HEK293 (cell line): ENCODE data around the gene NMNAT2.
A peak's percentile ranks its signal among the peaks of the same experiment; 100 is the strongest.

Experiments used
- CTCF ChIA-PET: fragments of 350-600 bp; formaldehyde crosslinking; extraction: SDS; loops from one replicate; lab custom pipeline; 2021; ENCODE audit warnings: antibody characterized with exemption; lab: Yijun Ruan, JAX
- POLR2A ChIA-PET: fragments of 300-600 bp; formaldehyde crosslinking; extraction: SDS; loops from one replicate; lab custom pipeline; 2020; ENCODE audit warnings: antibody characterized with exemption, inconsistent platforms; lab: Yijun Ruan, JAX
- H3K27ac ChIP-seq: fragments of 200-500 bp; sonication (Bioruptor generic); 2 replicates; pipeline ENCODE4 v1.5.1; 2014; ENCODE audit warnings: low read depth, low read length, control low read depth, inconsistent platforms; ENCODE audit errors: extremely low read depth
- H3K36me3 ChIP-seq, 2 experiments: fragments of 200-500 bp in 1 of 2; sonication (Bioruptor generic) in 1 of 2; 1 replicate in 1 of 2; 2 replicates in 1 of 2; pipeline ENCODE4 v1.5.1; 2014 to 2017; ENCODE audit warnings: inconsistent platforms in 2 of 2, low read length in 2 of 2; ENCODE audit not compliant: control insufficient read depth in 2 of 2, insufficient read depth in 1 of 2
- H3K4me1 ChIP-seq: fragments of 200-500 bp; sonication (Bioruptor generic); 2 replicates; pipeline ENCODE4 v1.5.1; 2014; ENCODE audit warnings: mild to moderate bottlenecking, low read length, inconsistent platforms; ENCODE audit not compliant: control insufficient read depth, insufficient read depth
- H3K4me3 ChIP-seq: 2 replicates; pipeline ENCODE4 v1.5.1; 2011; ENCODE audit warnings: low read depth, mild to moderate bottlenecking, control low read depth, low read length, moderate library complexity
- H3K9me3 ChIP-seq: fragments of 200-500 bp; sonication (Bioruptor generic); 2 replicates; pipeline ENCODE4 v1.5.1; 2014; ENCODE audit warnings: low read depth, low read length, inconsistent platforms; ENCODE audit not compliant: control insufficient read depth, insufficient read depth
- GFI1B ChIP-seq: fragments of 450-650 bp; formaldehyde crosslinking; IDR thresholded peaks from 2 replicates; pipeline ENCODE4 v1.5.1; 2016; ENCODE audit warnings: missing biosample characterization, missing genetic modification characterization
- GLIS1 ChIP-seq: fragments of 450-650 bp; formaldehyde crosslinking; IDR thresholded peaks from 2 replicates; pipeline ENCODE4 v1.5.1; 2016; ENCODE audit warnings: missing biosample characterization, missing genetic modification characterization
- GLIS2 ChIP-seq: fragments of 450-650 bp; formaldehyde crosslinking; IDR thresholded peaks from 2 replicates; pipeline ENCODE4 v1.5.1; 2016; ENCODE audit warnings: missing biosample characterization, missing genetic modification characterization
- PRDM10 ChIP-seq: fragments of 450-650 bp; formaldehyde crosslinking; IDR thresholded peaks from 2 replicates; pipeline ENCODE4 v1.5.1; 2016; ENCODE audit warnings: missing biosample characterization, missing genetic modification characterization
- REST ChIP-seq: fragments of 450-650 bp; formaldehyde crosslinking; IDR thresholded peaks from 2 replicates; pipeline ENCODE4 v1.5.1; 2016; ENCODE audit warnings: missing biosample characterization, missing genetic modification characterization
- ZBTB26 ChIP-seq: fragments of 450-650 bp; formaldehyde crosslinking; optimal IDR thresholded peaks from 2 replicates; pipeline ENCODE3; 2016; ENCODE audit warnings: missing biosample characterization, mild to moderate bottlenecking, missing genetic modification characterization
- ZNF132 ChIP-seq: fragments of 450-650 bp; formaldehyde crosslinking; IDR thresholded peaks from 2 replicates; pipeline ENCODE4 v1.5.1; 2017; ENCODE audit warnings: missing biosample characterization, missing genetic modification characterization, borderline replicate concordance
- ZNF133 ChIP-seq: fragments of 450-650 bp; formaldehyde crosslinking; IDR thresholded peaks from 2 replicates; pipeline ENCODE4 v1.5.1; 2016; ENCODE audit warnings: missing biosample characterization, missing genetic modification characterization
- ZNF148 ChIP-seq: fragments of 450-650 bp; formaldehyde crosslinking; IDR thresholded peaks from 2 replicates; pipeline ENCODE4 v1.5.0; 2017; ENCODE audit warnings: missing biosample characterization, missing genetic modification characterization, borderline replicate concordance
- ZNF16 ChIP-seq: fragments of 450-650 bp; formaldehyde crosslinking; IDR thresholded peaks from 2 replicates; pipeline ENCODE4 v1.5.1; 2016; ENCODE audit warnings: low read depth, missing biosample characterization, missing genetic modification characterization
- ZNF202 ChIP-seq: fragments of 450-650 bp; formaldehyde crosslinking; IDR thresholded peaks from 2 replicates; pipeline ENCODE4 v1.5.1; 2016; ENCODE audit warnings: missing biosample characterization, missing genetic modification characterization, borderline replicate concordance
- ZNF248 ChIP-seq: fragments of 450-650 bp; formaldehyde crosslinking; IDR thresholded peaks from 2 replicates; pipeline ENCODE4 v1.5.1; 2017; ENCODE audit warnings: missing biosample characterization, missing genetic modification characterization
- ZNF26 ChIP-seq: fragments of 450-650 bp; formaldehyde crosslinking; IDR thresholded peaks from 2 replicates; pipeline ENCODE4 v1.5.1; 2016; ENCODE audit warnings: missing biosample characterization, missing genetic modification characterization
- ZNF292 ChIP-seq: fragments of 450-650 bp; formaldehyde crosslinking; IDR thresholded peaks from 2 replicates; pipeline ENCODE4 v1.5.1; 2016; ENCODE audit warnings: low read depth, missing biosample characterization, missing genetic modification characterization, borderline replicate concordance
- ZNF324 ChIP-seq: fragments of 450-650 bp; formaldehyde crosslinking; IDR thresholded peaks from 2 replicates; pipeline ENCODE4 v1.5.1; 2016; ENCODE audit warnings: missing biosample characterization, missing genetic modification characterization
- ZNF335 ChIP-seq: fragments of 450-650 bp; formaldehyde crosslinking; conservative IDR thresholded peaks from 2 replicates; pipeline ENCODE4 v1.5.1; 2016; ENCODE audit warnings: missing biosample characterization, missing genetic modification characterization
- ZNF610 ChIP-seq: fragments of 450-650 bp; formaldehyde crosslinking; IDR thresholded peaks from 2 replicates; pipeline ENCODE4 v1.5.1; 2016; ENCODE audit warnings: missing biosample characterization, missing genetic modification characterization, borderline replicate concordance
- ZNF664 ChIP-seq: fragments of 450-650 bp; formaldehyde crosslinking; IDR thresholded peaks from 2 replicates; pipeline ENCODE4 v1.5.1; 2016; ENCODE audit warnings: missing biosample characterization, missing genetic modification characterization
- ZSCAN16 ChIP-seq: fragments of 450-650 bp; formaldehyde crosslinking; IDR thresholded peaks from 2 replicates; pipeline ENCODE4 v1.5.1; 2016; ENCODE audit warnings: missing biosample characterization, missing genetic modification characterization
- ZSCAN18 ChIP-seq: fragments of 450-650 bp; formaldehyde crosslinking; IDR thresholded peaks from 2 replicates; pipeline ENCODE4 v1.5.1; 2016; ENCODE audit warnings: missing biosample characterization, missing genetic modification characterization

Gene NMNAT2

GRCh38 chr1:183215076-183215720 is 203.0 kb downstream of the NMNAT2 start (continued):
- TF ChIP-seq ZNF148 = no peak
- no peak for TF ChIP-seq ZNF292 (tag by site-specific recombination)
- TF ChIP-seq ZNF664 (tag by site-specific recombination) = no peak
- no peak for TF ChIP-seq ZNF248
- no peak for TF ChIP-seq ZBTB26 (tag by site-specific recombination)
- no peak for TF ChIP-seq ZNF16 (tag by site-specific recombination)
- TF ChIP-seq GLIS2 (tag by site-specific recombination) = no peak
- no peak for TF ChIP-seq ZNF26 (tag by site-specific recombination)

GRCh38 chr1:183214021-183214970 is 203.9 kb downstream of the NMNAT2 start:
- H3K9me3 ChIP-seq = no peaks in the 10 kb centered on the region
- ChIA-PET CTCF (interaction anchor here (0.6 to 1.5 kb wide), 4 partner anchors 11 to 367 kb away, joined by 3 to 4 read pairs (median 3); no protein-coding TSS in a partner anchor), POLR2A (no interaction called here)
- no peak overlapping the region for H3K4me3 ChIP-seq
- H3K27ac ChIP-seq = no peak overlapping the region
- no peaks in the 10 kb centered on the region for H3K36me3 ChIP-seq
- peaks cover 9% of the 10 kb centered on the region for H3K4me1 ChIP-seq
- no peak for TF ChIP-seq ZNF610 (tag by site-specific recombination)
- TF ChIP-seq PRDM10 (tag by site-specific recombination) = peak; percentile 35; the same call in 1 of the 2 replicates
- TF ChIP-seq REST = no peak
- no peak for TF ChIP-seq ZSCAN16 (tag by site-specific recombination)
- TF ChIP-seq GLIS1 (tag by site-specific recombination) = peak; percentile 70
- peak; percentile 63 for TF ChIP-seq ZNF335
- no peak for TF ChIP-seq ZNF324 (tag by site-specific recombination)
- no peak for TF ChIP-seq ZSCAN18 (tag by site-specific recombination)
- TF ChIP-seq ZNF133 (tag by site-specific recombination) = no peak
- no peak for TF ChIP-seq ZNF202 (tag by site-specific recombination)
- TF ChIP-seq GFI1B (tag by site-specific recombination) = no peak
- TF ChIP-seq ZNF132 = no peak
